ENCODE measurements around the gene KDM2B.
A peak's percentile ranks its signal among the peaks of the same experiment; 100 is the strongest.

The KDM2B gene

GRCh38 chr12:121536899-121537813 lies 43.7 kb downstream of the KDM2B start:
- Histone ChIP-seq H3K9ac (ENCODE audit: low read length) (peak overlapping the region; percentile 59), H3K36me3 (ENCODE audit: control insufficient read depth, insufficient read depth, low read length) (peaks cover 2% of the 10 kb centered on the region), H4K8ac (ENCODE audit: low read depth, low read length) (no peak overlapping the region), H2BK15ac (replicated peaks; ENCODE audit: low read depth) (no peak overlapping the region), H3K4ac (ENCODE audit: low read depth, low read length) (peak overlapping the region; percentile 27), H3K18ac (ENCODE audit: low read length) (no peak overlapping the region), H3K79me1 (ENCODE audit: low read length) (peaks cover 7% of the 10 kb centered on the region), H3K23ac (ENCODE audit: low read length) (no peak overlapping the region), H3K4me1 (ENCODE audit: control insufficient read depth, low read depth, low read length) (peaks cover 2% of the 10 kb centered on the region), H4K5ac (ENCODE audit: low read length) (no peak overlapping the region), H3K79me2 (ENCODE audit: control insufficient read depth, insufficient read depth, low read length) (no peaks in the 10 kb centered on the region), H3K56ac (ENCODE audit: low read length) (peak overlapping the region; percentile 74), H3K4me2 (ENCODE audit: low read length) (peak overlapping the region; percentile 77), H3K4me3 (ENCODE audit: low read length) (no peak overlapping the region), H2BK120ac (ENCODE audit: low read depth, low read length) (no peak overlapping the region), H2AK5ac (ENCODE audit: low read length) (no peak overlapping the region), H2BK5ac (ENCODE audit: low read length) (no peak overlapping the region), H3K27me3 (ENCODE audit: insufficient read depth, low read length, poor library complexity) (no peaks in the 10 kb centered on the region), H3K27ac (ENCODE audit: low read depth, low read length) (no peak overlapping the region)
- peak; percentile 52 for DNase-seq
- no CpG with 5 or more reads among the region's 73 CpGs for WGBS (ENCODE audit: extremely low coverage, insufficient coverage, low lambda C conversion rate)

GRCh38 chr12:121536054-121536898 lies 44.5 kb downstream of the KDM2B start:
- peak; percentile 93 for DNase-seq
- H3K27ac ChIP-seq (ENCODE audit: low read depth, low read length), result no peak overlapping the region
- no CpG with 5 or more reads among the region's 36 CpGs for WGBS (ENCODE audit: extremely low coverage, insufficient coverage, low lambda C conversion rate)

GRCh38 chr12:121535150-121536053 lies 45.4 kb downstream of the KDM2B start:
- Histone ChIP-seq H3K23ac (ENCODE audit: low read length) (no peak overlapping the region), H3K4me1 (ENCODE audit: control insufficient read depth, low read depth, low read length) (peaks cover 7% of the 10 kb centered on the region), H2BK5ac (ENCODE audit: low read length) (no peak overlapping the region), H2AK5ac (ENCODE audit: low read length) (no peak overlapping the region), H4K5ac (ENCODE audit: low read length) (no peak overlapping the region), H2BK15ac (replicated peaks; ENCODE audit: low read depth) (no peak overlapping the region), H3K9ac (ENCODE audit: low read length) (no peak overlapping the region), H3K79me2 (ENCODE audit: control insufficient read depth, insufficient read depth, low read length) (peaks cover 3% of the 10 kb centered on the region), H3K36me3 (ENCODE audit: control insufficient read depth, insufficient read depth, low read length) (peaks cover 4% of the 10 kb centered on the region), H3K4ac (ENCODE audit: low read depth, low read length) (no peak overlapping the region), H3K27ac (ENCODE audit: low read depth, low read length) (no peak overlapping the region), H3K79me1 (ENCODE audit: low read length) (peaks cover 13% of the 10 kb centered on the region), H3K18ac (ENCODE audit: low read length) (no peak overlapping the region), H3K4me2 (ENCODE audit: low read length) (no peak overlapping the region), H2BK120ac (ENCODE audit: low read depth, low read length) (no peak overlapping the region), H3K27me3 (ENCODE audit: insufficient read depth, low read length, poor library complexity) (no peaks in the 10 kb centered on the region), H3K56ac (ENCODE audit: low read length) (no peak overlapping the region), H4K8ac (ENCODE audit: low read depth, low read length) (no peak overlapping the region), H3K4me3 (ENCODE audit: low read length) (no peak overlapping the region)
- no CpG with 5 or more reads among the region's 13 CpGs for whole genome bisulfite sequencing (ENCODE audit: extremely low coverage, insufficient coverage, low lambda C conversion rate)
- no peak for DNase-seq

More at GRCh38 chr12:121536054-121536898, 44.5 kb downstream of the KDM2B start:
- H3K18ac ChIP-seq (ENCODE audit: low read length), result no peak overlapping the region
- no peak overlapping the region for H2AK5ac ChIP-seq (ENCODE audit: low read length)
- no peak overlapping the region for H2BK15ac ChIP-seq (replicated peaks; ENCODE audit: low read depth)
- no peak overlapping the region for H3K4me3 ChIP-seq (ENCODE audit: low read length)
- H2BK5ac ChIP-seq (ENCODE audit: low read length), result no peak overlapping the region
- H3K4me2 ChIP-seq (ENCODE audit: low read length), result peak overlapping the region; percentile 17
- no peaks in the 10 kb centered on the region for H3K79me2 ChIP-seq (ENCODE audit: control insufficient read depth, insufficient read depth, low read length)
- peaks cover 4% of the 10 kb centered on the region for H3K36me3 ChIP-seq (ENCODE audit: control insufficient read depth, insufficient read depth, low read length)
- H3K23ac ChIP-seq (ENCODE audit: low read length), result no peak overlapping the region
- H2BK120ac ChIP-seq (ENCODE audit: low read depth, low read length), result no peak overlapping the region
- no peak overlapping the region for H4K5ac ChIP-seq (ENCODE audit: low read length)
- peaks cover 2% of the 10 kb centered on the region for H3K4me1 ChIP-seq (ENCODE audit: control insufficient read depth, low read depth, low read length)
- H3K4ac ChIP-seq (ENCODE audit: low read depth, low read length), result no peak overlapping the region
- no peak overlapping the region for H4K8ac ChIP-seq (ENCODE audit: low read depth, low read length)
- peak overlapping the region; percentile 59 for H3K9ac ChIP-seq (ENCODE audit: low read length)
- H3K79me1 ChIP-seq (ENCODE audit: low read length), result peaks cover 11% of the 10 kb centered on the region
- H3K27me3 ChIP-seq (ENCODE audit: insufficient read depth, low read length, poor library complexity), result no peaks in the 10 kb centered on the region
- peak overlapping the region; percentile 74 for H3K56ac ChIP-seq (ENCODE audit: low read length)

- no peak for DNase-seq
- Histone ChIP-seq H2BK5ac (ENCODE audit: low read length) (no peak overlapping the region), H3K4me2 (ENCODE audit: low read length) (no peak overlapping the region), H2AK5ac (ENCODE audit: low read length) (no peak overlapping the region), H3K4ac (ENCODE audit: low read depth, low read length) (no peak overlapping the region), H3K36me3 (ENCODE audit: control insufficient read depth, insufficient read depth, low read length) (peaks cover 4% of the 10 kb centered on the region), H4K5ac (ENCODE audit: low read length) (no peak overlapping the region), H2BK120ac (ENCODE audit: low read depth, low read length) (no peak overlapping the region), H3K56ac (ENCODE audit: low read length) (no peak overlapping the region), H3K9ac (ENCODE audit: low read length) (no peak overlapping the region), H3K79me2 (ENCODE audit: control insufficient read depth, insufficient read depth, low read length) (peaks cover 3% of the 10 kb centered on the region), H3K18ac (ENCODE audit: low read length) (no peak overlapping the region), H3K27me3 (ENCODE audit: insufficient read depth, low read length, poor library complexity) (no peaks in the 10 kb centered on the region), H2BK15ac (replicated peaks; ENCODE audit: low read depth) (no peak overlapping the region), H3K79me1 (ENCODE audit: low read length) (peaks cover 13% of the 10 kb centered on the region), H3K4me1 (ENCODE audit: control insufficient read depth, low read depth, low read length) (peaks cover 7% of the 10 kb centered on the region), H4K8ac (ENCODE audit: low read depth, low read length) (no peak overlapping the region), H3K23ac (ENCODE audit: low read length) (no peak overlapping the region), H3K4me3 (ENCODE audit: low read length) (no peak overlapping the region), H3K27ac (ENCODE audit: low read depth, low read length) (no peak overlapping the region)
- WGBS (ENCODE audit: extremely low coverage, insufficient coverage, low lambda C conversion rate), result no CpG with 5 or more reads among the region's 14 CpGs
Observed at GRCh38 chr12:121534495-121535148, 46.2 kb downstream of the KDM2B start.
